OCI-LY7 (cell line): ENCODE measurements around the gene SLCO2B1. TPM values are rescaled to one million over a fixed set of nuclear protein-coding genes. Genes with fewer than 3 reads are reported as not detected.

Experiments used
- BruUV-seq: library from RNA; stranded (reverse); fragments of 400-500 nt; replicated peaks from 2 replicates; lab custom pipeline; 2021; lab: Mats Ljungman, UMichigan
- CTCF ChIA-PET: fragments of 300-600 bp; sonication (Branson Sonifier 250); formaldehyde crosslinking; loops from one replicate; lab custom pipeline; 2022; ENCODE audit warnings: antibody characterized with exemption; ENCODE audit not compliant: unreplicated experiment; lab: Charles Lee
- POLR2A ChIA-PET: fragments of 300-600 bp; sonication (Branson Sonifier 250); formaldehyde crosslinking; loops from one replicate; lab custom pipeline; 2022; ENCODE audit warnings: antibody characterized with exemption; lab: Charles Lee
- DNase-seq: peaks from one replicate; pipeline ENCODE4 v3.0.0-alpha.2; 2015; ENCODE audit warnings: low spot score
- H2AFZ ChIP-seq: fragments of 200-600 bp; sonication (generic), shearing (Covaris generic); 2 replicates; pipeline ENCODE4 v1.6.1; 2014; ENCODE audit warnings: mild to moderate bottlenecking, antibody characterized with exemption, low read length, moderate library complexity
- H3K27ac ChIP-seq: fragments of 200-600 bp; sonication (generic); 2 replicates; pipeline ENCODE4 v1.5.1; 2014; ENCODE audit warnings: mixed run types, low read depth, mild to moderate bottlenecking, moderate library complexity, low read length, inconsistent platforms; ENCODE audit not compliant: poor library complexity, severe bottlenecking
- H3K36me3 ChIP-seq: fragments of 200-600 bp; sonication (generic); 2 replicates; pipeline ENCODE4 v1.6.1; 2014; ENCODE audit warnings: mild to moderate bottlenecking, antibody characterized with exemption, low read length, moderate library complexity, mixed read lengths; ENCODE audit not compliant: insufficient read depth
- H3K4me1 ChIP-seq: fragments of 200-600 bp; sonication (generic); 2 replicates; pipeline ENCODE4 v1.5.1; 2014; ENCODE audit warnings: mild to moderate bottlenecking, low read length; ENCODE audit not compliant: insufficient read depth, poor library complexity, severe bottlenecking
- H3K4me2 ChIP-seq: fragments of 200-600 bp; sonication (generic); 2 replicates; pipeline ENCODE4 v1.6.1; 2014; ENCODE audit warnings: mild to moderate bottlenecking, low read length
- H3K4me3 ChIP-seq: fragments of 200-600 bp; sonication (generic); 2 replicates; pipeline ENCODE4 v1.5.1; 2014; ENCODE audit warnings: mild to moderate bottlenecking, low read depth, low read length; ENCODE audit not compliant: poor library complexity, severe bottlenecking
- H3K79me2 ChIP-seq: fragments of 200-600 bp; sonication (generic); 2 replicates; pipeline ENCODE4 v1.6.1; 2016; ENCODE audit warnings: low read depth, mild to moderate bottlenecking, low read length, moderate library complexity, mixed read lengths; ENCODE audit not compliant: insufficient read depth
- H3K9me2 ChIP-seq: fragments of 200-600 bp; sonication (generic); 2 replicates; pipeline ENCODE4 v1.6.1; 2016; ENCODE audit warnings: mild to moderate bottlenecking, low read length, mixed read lengths; ENCODE audit not compliant: insufficient read depth
- H3K9me3 ChIP-seq: fragments of 200-600 bp; sonication (generic); 2 replicates; pipeline ENCODE4 v1.6.1; 2014; ENCODE audit warnings: mild to moderate bottlenecking, mixed run types, low read length, mixed read lengths
- H4K20me1 ChIP-seq: fragments of 200-600 bp; sonication (generic); 2 replicates; pipeline ENCODE4 v1.6.1; 2014; ENCODE audit warnings: mild to moderate bottlenecking, antibody characterized with exemption, low read length, moderate library complexity, mixed read lengths; ENCODE audit not compliant: insufficient read depth
- EZH2phosphoT487 ChIP-seq: fragments of 200-600 bp; sonication (generic); IDR thresholded peaks from 2 replicates; pipeline ENCODE4 v1.6.1; 2018; ENCODE audit warnings: low read depth, borderline replicate concordance, mild to moderate bottlenecking, mixed run types, antibody characterized with exemption, low read length, moderate library complexity, mixed read lengths
- intact Hi-C: fragments of 100-400 bp; cut with micrococcal nuclease; formaldehyde crosslinking; loops from one replicate; pipeline ENCODE4 v1.10.0; 2022; ENCODE audit not compliant: unreplicated experiment
- total RNA-seq, 2 experiments: library from RNA; depleted of rRNA in 1 of 2; stranded (reverse); fragments of >200 nt in 1 of 2; shearing (Covaris generic) in 1 of 2; gene quantifications; 2 replicates each; pipeline ENCODE4 v1.2.3, GENCODE V29; 2014 to 2022
- TF ChIP-seq, protein P1 (sequence below): fragments of 200-600 bp; sonication (generic); conservative IDR thresholded peaks from 2 replicates; pipeline ENCODE4 v1.5.1; 2014; ENCODE audit warnings: mild to moderate bottlenecking, antibody characterized with exemption, low read length, moderate library complexity, mixed read lengths

SLCO2B1 gene
- total RNA-seq, 2 experiments from 2014 or later = 0.03 TPM; not detected in 1

DNA sequence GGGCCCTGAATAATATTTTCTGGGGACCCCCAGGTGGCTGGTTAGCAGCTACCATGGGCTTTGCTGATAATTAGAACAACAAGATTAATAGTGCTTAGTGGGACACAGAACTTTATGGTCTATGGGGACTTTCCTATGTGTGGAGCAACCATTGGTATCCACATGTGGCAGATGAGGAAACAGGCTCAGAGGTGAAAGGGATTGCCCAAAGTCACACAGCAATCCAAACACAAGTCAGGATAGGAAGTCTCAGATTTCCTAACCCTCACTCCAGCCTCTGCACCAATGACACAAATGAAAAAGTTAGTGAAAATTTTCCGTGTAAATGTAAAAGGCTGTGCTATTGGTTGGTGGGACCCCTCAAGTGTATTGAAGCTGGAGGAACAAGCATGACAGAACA is 15.3 kb upstream of the SLCO2B1 start:
- H3K4me3 ChIP-seq = no peak overlapping the region
- POLR2A ChIA-PET = no interaction called here
- DNase-seq = no peak
- no peak overlapping the region for H3K27ac ChIP-seq
- H2AFZ ChIP-seq = no peak overlapping the region
- peaks cover 6% of the 10 kb centered on the region for H3K4me1 ChIP-seq
- TF ChIP-seq, protein P1, sequence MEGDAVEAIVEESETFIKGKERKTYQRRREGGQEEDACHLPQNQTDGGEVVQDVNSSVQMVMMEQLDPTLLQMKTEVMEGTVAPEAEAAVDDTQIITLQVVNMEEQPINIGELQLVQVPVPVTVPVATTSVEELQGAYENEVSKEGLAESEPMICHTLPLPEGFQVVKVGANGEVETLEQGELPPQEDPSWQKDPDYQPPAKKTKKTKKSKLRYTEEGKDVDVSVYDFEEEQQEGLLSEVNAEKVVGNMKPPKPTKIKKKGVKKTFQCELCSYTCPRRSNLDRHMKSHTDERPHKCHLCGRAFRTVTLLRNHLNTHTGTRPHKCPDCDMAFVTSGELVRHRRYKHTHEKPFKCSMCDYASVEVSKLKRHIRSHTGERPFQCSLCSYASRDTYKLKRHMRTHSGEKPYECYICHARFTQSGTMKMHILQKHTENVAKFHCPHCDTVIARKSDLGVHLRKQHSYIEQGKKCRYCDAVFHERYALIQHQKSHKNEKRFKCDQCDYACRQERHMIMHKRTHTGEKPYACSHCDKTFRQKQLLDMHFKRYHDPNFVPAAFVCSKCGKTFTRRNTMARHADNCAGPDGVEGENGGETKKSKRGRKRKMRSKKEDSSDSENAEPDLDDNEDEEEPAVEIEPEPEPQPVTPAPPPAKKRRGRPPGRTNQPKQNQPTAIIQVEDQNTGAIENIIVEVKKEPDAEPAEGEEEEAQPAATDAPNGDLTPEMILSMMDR = no peak
- no peak for TF ChIP-seq EZH2phosphoT487
- no peaks in the 10 kb centered on the region for H3K36me3 ChIP-seq
- H3K4me2 ChIP-seq = no peak overlapping the region
- BruUV-seq = no TSS peak
- no peaks in the 10 kb centered on the region for H4K20me1 ChIP-seq
- intact Hi-C loops = no loop called here
- CTCF ChIA-PET = no interaction called here
- no peaks in the 10 kb centered on the region for H3K79me2 ChIP-seq
- H3K9me3 ChIP-seq = no peaks in the 10 kb centered on the region
- H3K9me2 ChIP-seq = no peaks in the 10 kb centered on the region

DNA sequence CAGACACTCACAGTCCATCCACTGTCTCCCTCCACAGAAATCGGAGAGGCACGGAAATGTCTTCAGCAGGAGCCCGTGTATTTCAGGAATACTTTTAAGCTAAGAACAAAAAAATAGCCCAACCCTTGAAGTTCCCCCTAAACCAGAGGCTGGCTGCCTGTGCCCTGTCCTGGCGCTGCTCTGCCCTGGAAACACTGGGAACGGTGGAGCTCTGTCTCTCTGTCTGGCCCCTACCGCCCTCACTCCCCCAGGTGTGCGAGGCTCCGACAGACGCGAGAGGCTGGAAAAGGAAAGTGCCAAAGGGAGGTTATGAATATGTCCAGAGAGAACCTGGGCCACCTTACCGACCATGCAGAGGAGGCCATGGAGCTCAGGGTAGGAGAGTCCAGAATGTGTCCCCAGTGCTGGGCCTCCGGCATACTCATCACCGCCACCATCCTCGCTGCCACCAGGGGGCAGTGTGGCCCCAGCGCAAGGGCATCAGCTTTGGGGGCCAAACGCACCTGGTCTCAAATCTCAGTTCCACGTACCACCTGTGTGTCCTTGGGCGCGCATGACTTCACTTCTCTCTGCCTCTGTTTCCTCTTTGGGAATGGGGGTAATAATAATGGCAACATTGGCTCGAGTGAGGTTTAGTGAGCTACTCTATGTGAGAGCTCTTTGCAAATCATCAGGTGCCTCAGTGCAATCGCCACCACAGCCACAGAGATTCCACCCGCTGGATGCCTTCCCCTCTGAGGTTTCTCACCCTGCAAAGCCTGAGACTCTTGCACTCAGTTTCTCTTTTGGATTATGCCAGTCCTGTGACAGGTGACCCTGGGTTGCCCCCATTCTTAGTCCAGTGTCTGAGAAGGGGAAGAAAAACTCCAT is 10.4 kb upstream of the SLCO2B1 start:
- CTCF ChIA-PET = interaction anchor here (0.6 to 5.2 kb wide), 13 partner anchors 10 to 211 kb away, joined by 3 to 27 read pairs (median 5); partner anchors contain the start of gene SLCO2B1

More for the DNA sequence above, 10.4 kb upstream of the SLCO2B1 start:
- Histone ChIP-seq H3K9me3 (no peaks in the 10 kb centered on the region), H3K27ac (peak overlapping the region; percentile 53), H3K36me3 (no peaks in the 10 kb centered on the region), H3K79me2 (no peaks in the 10 kb centered on the region), H3K9me2 (no peaks in the 10 kb centered on the region), H3K4me1 (peaks cover 44% of the 10 kb centered on the region), H3K4me3 (peak overlapping the region; percentile 52), H3K4me2 (peak overlapping the region; percentile 77), H4K20me1 (no peaks in the 10 kb centered on the region), H2AFZ (peak overlapping the region; percentile 38; the same call in 1 of the 2 replicates)
- no TSS peak for BruUV-seq
- DNase-seq = peak; percentile 85
- TF ChIP-seq, protein P1 = peak; percentile 96
- TF ChIP-seq EZH2phosphoT487 = no peak
- POLR2A ChIA-PET = interaction anchor here (0.6 to 1.5 kb wide), 7 partner anchors 11 to 211 kb away, joined by 3 to 5 read pairs (median 4); no protein-coding TSS in a partner anchor
- intact Hi-C loops = loop anchor here (1.0 to 5.0 kb wide), 5 partner anchors 65 to 211 kb away; no protein-coding TSS in a partner anchor
